SJCRH30 (cell line): ENCODE measurements around the gene ANTXRL. TPM values are rescaled to one million over a fixed set of nuclear protein-coding genes. Genes with fewer than 3 reads are reported as not detected.
"Not testable (repeated sequence)": the region's sequence is repeated elsewhere in the genome, so short reads cannot be mapped to it uniquely, and the experiment has no call there.

Experiments used
- DNase-seq, 2 experiments: peaks; one replicate each; pipeline ENCODE4 v3.0.0-alpha.2; 2015 to 2020
- H3K27ac ChIP-seq: fragments of 250-450 bp; sonication (Bioruptor Pico); 2 replicates; pipeline ENCODE4 v1.5.1; 2020; ENCODE audit warnings: mild to moderate bottlenecking, moderate library complexity
- H3K27me3 ChIP-seq: fragments of 250-450 bp; sonication (Bioruptor Pico); 2 replicates; pipeline ENCODE4 v1.5.1; 2020; ENCODE audit warnings: mild to moderate bottlenecking, moderate library complexity
- H3K36me3 ChIP-seq: fragments of 250-450 bp; sonication (Bioruptor Pico); 2 replicates; pipeline ENCODE4 v1.5.1; 2020; ENCODE audit warnings: mild to moderate bottlenecking, moderate library complexity
- H3K4me1 ChIP-seq: fragments of 250-450 bp; sonication (Bioruptor Pico); 2 replicates; pipeline ENCODE4 v1.5.1; 2020; ENCODE audit warnings: mild to moderate bottlenecking, moderate library complexity
- H3K4me3 ChIP-seq: fragments of 250-450 bp; sonication (Bioruptor Pico); 2 replicates; pipeline ENCODE4 v1.5.1; 2020; ENCODE audit warnings: mild to moderate bottlenecking, moderate library complexity
- H3K9me3 ChIP-seq: fragments of 250-450 bp; sonication (Bioruptor Pico); replicated peaks from 2 replicates; pipeline ENCODE4 v1.5.1; 2020; ENCODE audit warnings: mild to moderate bottlenecking, moderate library complexity
- total RNA-seq: library from RNA; depleted of rRNA; stranded (reverse); fragments of >200 nt; shearing (Covaris generic); gene quantifications from 2 replicates; pipeline ENCODE4 v1.2.3, GENCODE V29; 2014

Gene ANTXRL
- total RNA-seq, 1 experiment from 2014 or later, result not detected

GRCh38 chr10:46304062-46304461, 17.3 kb downstream of the ANTXRL start:
- Histone ChIP-seq H3K27me3 (no peaks in the 10 kb centered on the region), H3K27ac (no peak overlapping the region), H3K9me3 (no peaks in the 10 kb centered on the region), H3K36me3 (no peaks in the 10 kb centered on the region), H3K4me3 (no peak overlapping the region), H3K4me1 (no peaks in the 10 kb centered on the region)
- DNase-seq, result no peak

- H3K4me1 ChIP-seq, DNase-seq, H3K36me3 ChIP-seq, H3K27ac ChIP-seq, H3K27me3 ChIP-seq, H3K9me3 ChIP-seq, H3K4me3 ChIP-seq: not testable (repeated sequence)
Measured at GRCh38 chr10:46304671-46305070, 17.9 kb downstream of the ANTXRL start.

- H3K27me3 ChIP-seq, result no peaks in the 10 kb centered on the region
- H3K36me3 ChIP-seq, result no peaks in the 10 kb centered on the region
Measured at GRCh38 chr10:46305079-46305818, 18.5 kb downstream of the ANTXRL start.

GRCh38 chr10:46305986-46306385, 19.2 kb downstream of the ANTXRL start:
- Histone ChIP-seq H3K4me1 (no peaks in the 10 kb centered on the region), H3K27ac (no peak overlapping the region), H3K27me3 (no peaks in the 10 kb centered on the region), H3K9me3 (no peaks in the 10 kb centered on the region), H3K4me3 (no peak overlapping the region), H3K36me3 (no peaks in the 10 kb centered on the region)
- DNase-seq, result no peak

More at GRCh38 chr10:46305079-46305818, 18.5 kb downstream of the ANTXRL start:
- Histone ChIP-seq H3K9me3 (no peaks in the 10 kb centered on the region), H3K4me3 (no peak overlapping the region), H3K4me1 (no peaks in the 10 kb centered on the region), H3K27ac (no peak overlapping the region)
- no peak for DNase-seq

- Histone ChIP-seq H3K4me1 (no peaks in the 10 kb centered on the region), H3K36me3 (no peaks in the 10 kb centered on the region), H3K27me3 (no peaks in the 10 kb centered on the region), H3K9me3 (no peaks in the 10 kb centered on the region), H3K4me3 (no peak overlapping the region), H3K27ac (no peak overlapping the region)
- DNase-seq, result no peak
Measured at GRCh38 chr10:46306516-46307184, 19.9 kb downstream of the ANTXRL start.

GRCh38 chr10:46307281-46308112, 20.7 kb downstream of the ANTXRL start:
- H3K27ac ChIP-seq, result no peak overlapping the region
- DNase-seq, result no peak
- H3K9me3 ChIP-seq, result no peaks in the 10 kb centered on the region
- no peaks in the 10 kb centered on the region for H3K36me3 ChIP-seq
- no peaks in the 10 kb centered on the region for H3K27me3 ChIP-seq
- no peaks in the 10 kb centered on the region for H3K4me1 ChIP-seq
- H3K4me3 ChIP-seq, result no peak overlapping the region

- no peak overlapping the region for H3K4me3 ChIP-seq
Measured at GRCh38 chr10:46308113-46308415, 21.3 kb downstream of the ANTXRL start.

GRCh38 chr10:46308666-46309450, 22.1 kb downstream of the ANTXRL start:
- no peaks in the 10 kb centered on the region for H3K27me3 ChIP-seq
- H3K9me3 ChIP-seq, result no peaks in the 10 kb centered on the region
- H3K27ac ChIP-seq, result no peak overlapping the region
- H3K4me3 ChIP-seq, result no peak overlapping the region
- no peaks in the 10 kb centered on the region for H3K4me1 ChIP-seq
- H3K36me3 ChIP-seq, result no peaks in the 10 kb centered on the region
- DNase-seq, result no peak

More at GRCh38 chr10:46308113-46308415, 21.3 kb downstream of the ANTXRL start:
- Histone ChIP-seq H3K27ac (no peak overlapping the region), H3K9me3 (no peaks in the 10 kb centered on the region), H3K27me3 (no peaks in the 10 kb centered on the region), H3K4me1 (no peaks in the 10 kb centered on the region), H3K36me3 (no peaks in the 10 kb centered on the region)
- no peak for DNase-seq

GRCh38 chr10:46309511-46310142, 22.8 kb downstream of the ANTXRL start:
- H3K27ac ChIP-seq, result no peak overlapping the region
- DNase-seq, result no peak
- no peaks in the 10 kb centered on the region for H3K4me1 ChIP-seq
- H3K36me3 ChIP-seq, result no peaks in the 10 kb centered on the region
- H3K9me3 ChIP-seq, result no peaks in the 10 kb centered on the region
- H3K4me3 ChIP-seq, result no peak overlapping the region
- H3K27me3 ChIP-seq, result no peaks in the 10 kb centered on the region

- H3K36me3 ChIP-seq, result no peaks in the 10 kb centered on the region
- DNase-seq, result no peak
- no peak overlapping the region for H3K27ac ChIP-seq
- no peaks in the 10 kb centered on the region for H3K9me3 ChIP-seq
- H3K27me3 ChIP-seq, result no peaks in the 10 kb centered on the region
- H3K4me1 ChIP-seq, result no peaks in the 10 kb centered on the region
- no peak overlapping the region for H3K4me3 ChIP-seq
Measured at GRCh38 chr10:46310143-46310514, 23.3 kb downstream of the ANTXRL start.

- no peak for DNase-seq
- Histone ChIP-seq H3K27me3 (no peaks in the 10 kb centered on the region), H3K4me3 (no peak overlapping the region), H3K27ac (no peak overlapping the region), H3K9me3 (no peaks in the 10 kb centered on the region), H3K4me1 (no peaks in the 10 kb centered on the region), H3K36me3 (no peaks in the 10 kb centered on the region)
Measured at GRCh38 chr10:46310851-46311250, 24.1 kb downstream of the ANTXRL start.

GRCh38 chr10:46311501-46311951, 24.7 kb downstream of the ANTXRL start:
- no peaks in the 10 kb centered on the region for H3K36me3 ChIP-seq
- H3K27me3 ChIP-seq, result no peaks in the 10 kb centered on the region
- no peak for DNase-seq
- no peaks in the 10 kb centered on the region for H3K9me3 ChIP-seq
- no peak overlapping the region for H3K4me3 ChIP-seq
- H3K4me1 ChIP-seq, result no peaks in the 10 kb centered on the region
- no peak overlapping the region for H3K27ac ChIP-seq

GRCh38 chr10:46311961-46312431, 25.2 kb downstream of the ANTXRL start:
- DNase-seq, H3K27me3 ChIP-seq, H3K27ac ChIP-seq, H3K4me1 ChIP-seq, H3K9me3 ChIP-seq, H3K4me3 ChIP-seq, H3K36me3 ChIP-seq: not testable (repeated sequence)

GRCh38 chr10:46312953-46313352, 26.2 kb downstream of the ANTXRL start:
- Histone ChIP-seq H3K27me3 (no peaks in the 10 kb centered on the region), H3K4me3 (no peak overlapping the region), H3K36me3 (no peaks in the 10 kb centered on the region), H3K4me1 (no peaks in the 10 kb centered on the region), H3K27ac (no peak overlapping the region), H3K9me3 (no peaks in the 10 kb centered on the region)
- DNase-seq, result no peak
